HG03103 (cell line): ENCODE data around the gene C3orf85.
"Not testable (repeated sequence)": the region's sequence is repeated elsewhere in the genome, so short reads cannot be mapped to it uniquely, and the experiment has no call there.

Experiments
- ATAC-seq: cut with Tn5 transposase; IDR thresholded peaks from one replicate; pipeline ENCODE4 v1.9.1; 2021; ENCODE audit warnings: low read depth; ENCODE audit not compliant: unreplicated experiment

The C3orf85 gene, protein sequence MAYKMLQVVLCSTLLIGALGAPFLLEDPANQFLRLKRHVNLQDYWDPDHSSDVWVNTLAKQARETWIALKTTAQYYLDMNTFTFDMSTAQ

DNA sequence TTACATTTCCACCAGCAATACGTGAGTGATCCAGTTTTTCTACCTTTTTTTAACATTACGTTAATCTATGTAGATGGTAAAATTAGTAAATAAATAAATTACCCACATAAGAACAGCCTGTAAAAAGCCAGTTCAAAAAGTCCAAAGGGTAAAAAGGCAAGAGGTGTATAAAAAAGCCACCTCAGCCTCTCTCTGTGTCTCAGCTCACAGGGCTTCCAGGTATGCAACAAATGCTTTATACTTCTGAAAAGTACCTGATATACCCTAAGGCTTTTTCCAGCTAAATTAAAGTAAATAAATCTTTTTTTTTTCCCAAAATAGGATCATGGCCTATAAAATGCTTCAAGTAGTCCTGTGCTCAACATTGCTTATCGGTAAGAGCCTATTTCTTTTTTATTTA lies at the start of gene C3orf85:
TSS of gene C3orf85 (plus strand) at position 197 of the 400 bp plus-strand sequence. CDS start at position 326, 129 bp downstream.
- no peak for ATAC-seq

DNA sequence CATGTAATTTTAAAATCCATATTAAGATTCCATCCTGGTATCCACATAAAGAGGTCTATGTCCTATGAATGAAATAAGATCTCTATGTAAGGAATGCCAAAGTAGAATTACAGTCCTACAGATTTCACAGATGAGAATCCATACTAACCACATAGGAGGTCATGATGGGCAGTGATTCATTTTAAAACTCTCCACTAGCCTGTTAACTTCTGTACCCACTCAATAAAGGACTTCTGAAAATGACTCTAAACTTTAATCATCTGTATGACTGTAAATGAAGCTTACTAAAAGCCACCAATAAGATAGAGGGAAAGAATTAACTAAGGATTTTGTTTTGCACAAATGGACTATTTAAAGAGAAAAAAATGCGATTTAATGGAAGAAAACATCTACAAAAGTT lies 47.3 kb upstream of the C3orf85 start:
- no peak for ATAC-seq

DNA sequence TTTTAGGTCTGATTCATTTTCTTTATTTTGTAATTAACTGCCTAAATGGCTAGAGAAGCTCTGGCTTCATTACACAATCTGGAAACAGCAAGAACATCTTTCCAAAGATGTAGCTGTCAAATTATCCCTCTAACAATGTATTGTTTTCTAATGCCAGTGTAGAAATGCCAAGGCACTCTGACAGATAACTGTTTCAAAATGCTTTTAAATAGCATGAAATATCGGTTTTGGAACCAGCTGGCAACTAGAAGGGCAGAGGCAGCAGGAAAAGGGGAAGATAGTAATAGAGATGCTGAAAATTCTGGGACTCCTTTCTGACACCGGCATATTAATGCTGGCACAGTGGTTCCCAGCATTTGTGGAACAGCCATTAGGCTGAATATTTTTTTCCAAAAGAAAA lies 44.7 kb upstream of the C3orf85 start:
- ATAC-seq, result no peak

DNA sequence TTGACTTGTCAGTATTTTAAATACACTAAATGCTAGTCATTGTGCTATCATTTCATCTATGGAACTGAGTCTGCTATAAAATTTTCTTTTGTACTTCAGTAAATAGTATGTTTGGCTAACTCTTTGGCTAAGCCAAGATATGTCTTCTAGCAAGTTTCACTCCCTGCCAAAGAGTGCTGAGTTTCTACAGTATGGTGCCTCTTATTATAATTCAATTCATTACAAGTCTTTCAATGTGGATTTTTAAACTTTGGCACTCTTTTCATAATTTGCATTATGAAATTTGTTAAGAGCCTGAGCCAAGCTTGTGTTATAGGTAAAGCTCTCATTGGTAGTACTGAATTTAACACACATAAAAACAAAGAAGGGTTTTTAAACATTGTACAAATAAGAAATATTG lies 43.0 kb upstream of the C3orf85 start:
- no peak for ATAC-seq

DNA sequence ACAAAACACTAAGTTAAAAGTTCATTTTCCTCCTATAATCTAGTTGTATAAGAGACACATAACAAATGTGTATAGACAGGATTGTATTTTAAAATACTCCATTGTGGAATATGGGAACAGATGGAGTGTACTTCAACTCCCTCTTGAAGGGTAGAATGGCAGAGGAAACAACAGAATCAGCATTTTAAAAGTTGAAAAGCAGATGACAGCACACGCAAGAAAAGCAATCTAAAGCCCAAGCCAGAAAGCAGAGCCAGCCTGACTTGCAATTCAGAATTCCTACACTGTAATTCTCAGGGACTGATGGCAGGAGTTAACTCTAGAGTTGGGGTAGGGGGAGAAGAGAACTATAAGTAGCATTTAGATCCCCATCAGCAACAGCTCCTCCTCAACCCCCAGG lies 41.4 kb upstream of the C3orf85 start:
- ATAC-seq, result no peak

DNA sequence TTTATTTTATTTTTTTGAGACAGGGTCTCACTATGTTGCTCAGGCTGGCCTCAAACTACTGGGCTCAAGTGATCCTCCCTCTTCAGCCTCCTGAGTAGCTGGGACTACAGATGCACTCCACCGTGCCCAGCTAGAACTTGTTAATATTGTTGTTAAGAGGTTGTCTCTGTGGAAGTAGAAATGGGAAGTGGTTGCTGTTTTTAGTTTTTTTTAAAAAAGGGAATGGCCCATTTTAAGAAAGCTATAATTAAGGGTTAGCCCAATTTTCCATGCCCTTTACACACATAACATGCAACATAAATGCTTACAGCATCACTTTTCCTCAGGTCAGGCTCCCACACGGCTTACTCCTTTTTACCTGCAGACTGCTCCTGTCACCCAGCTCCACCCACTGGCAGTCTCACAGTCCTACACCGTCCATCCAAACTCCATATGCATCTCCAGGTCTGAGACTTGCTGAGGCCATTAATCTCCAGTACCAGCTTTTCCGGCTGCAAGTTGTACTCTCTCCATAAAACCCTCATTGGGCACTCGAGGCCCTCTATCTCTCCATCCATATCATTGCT lies 38.4 kb upstream of the C3orf85 start:
- ATAC-seq, result peak; percentile 74

DNA sequence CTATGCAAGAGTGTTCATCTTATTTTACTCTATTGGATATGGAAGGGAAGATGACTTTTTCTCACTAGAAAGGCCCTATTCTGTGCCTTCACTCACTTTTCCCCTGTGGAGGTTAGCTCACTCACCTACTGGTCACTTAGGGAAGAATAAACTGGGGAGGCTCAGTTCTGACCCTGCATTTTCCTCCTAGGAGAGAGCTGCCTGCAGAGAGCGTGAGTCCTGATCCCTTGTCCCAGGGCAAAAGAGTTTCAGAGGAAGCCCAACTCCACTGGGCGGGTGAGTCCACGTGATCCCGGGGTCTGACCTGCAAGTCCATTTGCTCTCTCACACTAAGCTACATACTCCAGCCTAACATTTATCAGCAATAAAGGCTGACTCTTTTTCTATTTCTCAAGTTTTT lies 26.9 kb upstream of the C3orf85 start:
- no peak for ATAC-seq

DNA sequence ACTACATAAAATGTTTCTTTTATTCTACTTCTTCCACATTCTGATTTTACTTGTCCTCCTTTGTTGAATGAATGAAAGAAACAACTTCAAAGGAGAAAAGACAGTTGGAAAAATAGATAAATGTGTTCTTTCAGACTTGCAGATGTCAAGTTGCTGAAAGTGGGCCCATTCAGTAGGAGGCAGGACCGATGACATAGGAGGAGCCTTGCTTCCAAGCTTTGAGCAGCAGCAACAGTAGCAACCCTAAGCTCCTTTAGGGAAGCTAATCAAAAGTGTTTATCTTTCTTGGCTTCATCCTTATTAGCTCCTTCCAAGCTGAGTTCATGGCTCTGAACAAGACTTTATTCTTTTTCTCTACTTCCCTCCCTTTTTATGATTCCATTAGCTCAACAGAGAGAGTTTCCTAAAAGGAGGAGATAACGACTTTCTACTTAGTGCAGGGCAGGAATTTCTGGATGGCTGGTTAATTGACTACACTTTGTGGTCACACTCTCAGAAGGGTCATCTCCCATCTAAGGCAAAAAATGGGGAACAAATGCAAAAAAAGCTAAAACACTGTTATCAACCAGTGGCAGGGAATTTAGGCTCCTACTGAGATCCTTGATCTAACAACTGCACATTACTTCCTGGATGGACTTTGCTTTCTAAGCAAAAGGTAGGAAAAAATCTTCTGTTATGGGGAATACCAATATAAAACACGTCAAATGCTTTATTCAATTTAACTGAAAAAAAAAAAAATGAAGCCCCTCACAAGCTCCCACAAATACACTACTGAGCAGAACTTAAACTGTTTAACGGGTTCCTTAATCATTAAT lies 23.4 kb upstream of the C3orf85 start:
- no peak for ATAC-seq

DNA sequence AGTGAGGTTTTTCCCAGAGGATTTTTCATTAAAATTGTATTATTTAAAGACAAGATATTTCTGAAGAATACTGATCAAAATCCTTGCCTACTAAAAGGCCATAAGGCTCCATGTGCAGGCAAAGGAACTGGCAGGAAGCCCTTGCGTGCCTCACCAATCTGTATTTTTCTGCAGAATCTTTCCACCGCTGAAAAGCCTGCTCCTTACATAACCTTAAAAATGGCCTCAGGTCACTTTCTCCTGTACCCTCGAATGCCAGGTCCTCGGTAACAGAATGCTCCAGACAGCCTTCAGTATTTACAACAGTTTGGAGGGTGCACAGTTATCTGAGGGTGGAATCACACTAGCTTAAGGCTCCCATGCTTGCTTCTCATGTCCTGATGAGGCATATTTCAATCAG lies 21.8 kb upstream of the C3orf85 start:
- ATAC-seq, result no peak

DNA sequence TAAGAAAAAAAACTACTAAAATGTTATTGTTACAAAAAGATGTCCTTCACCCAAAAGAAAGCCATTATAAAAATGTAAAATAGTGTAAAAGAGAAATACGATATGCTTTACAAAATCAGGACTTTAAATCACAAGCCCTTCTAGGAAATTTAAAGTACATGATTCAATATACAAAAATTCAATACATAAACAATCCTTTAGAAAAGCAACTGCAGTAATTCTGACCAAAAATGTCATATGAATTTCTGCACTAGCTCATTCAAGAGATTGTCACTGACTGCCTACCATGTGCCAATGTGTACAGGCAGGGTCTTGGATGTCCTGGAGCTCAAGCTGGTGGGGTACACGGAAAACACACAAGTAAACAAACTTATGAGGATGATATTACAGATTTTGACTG lies 21.1 kb upstream of the C3orf85 start:
- ATAC-seq, result no peak

DNA sequence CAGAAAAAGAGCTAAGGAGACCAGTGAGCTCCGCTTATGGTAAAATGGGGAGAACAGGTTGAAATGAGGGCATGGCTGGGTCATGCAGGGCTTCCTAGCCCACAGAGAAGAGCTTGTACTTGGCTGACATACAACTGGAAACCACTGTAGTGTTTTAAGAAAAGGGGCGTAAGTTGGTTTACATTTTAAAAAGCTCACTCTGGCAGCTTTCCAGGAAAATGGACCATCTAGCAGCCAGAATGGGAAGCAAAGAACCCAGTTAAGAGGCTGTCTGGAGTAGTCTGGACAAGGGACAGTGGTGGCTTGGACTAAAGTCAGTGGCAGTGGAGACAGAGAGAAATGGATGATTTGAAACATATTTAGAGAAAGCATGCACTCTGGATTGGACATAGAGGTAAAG lies 20.5 kb upstream of the C3orf85 start:
- ATAC-seq, result no peak

DNA sequence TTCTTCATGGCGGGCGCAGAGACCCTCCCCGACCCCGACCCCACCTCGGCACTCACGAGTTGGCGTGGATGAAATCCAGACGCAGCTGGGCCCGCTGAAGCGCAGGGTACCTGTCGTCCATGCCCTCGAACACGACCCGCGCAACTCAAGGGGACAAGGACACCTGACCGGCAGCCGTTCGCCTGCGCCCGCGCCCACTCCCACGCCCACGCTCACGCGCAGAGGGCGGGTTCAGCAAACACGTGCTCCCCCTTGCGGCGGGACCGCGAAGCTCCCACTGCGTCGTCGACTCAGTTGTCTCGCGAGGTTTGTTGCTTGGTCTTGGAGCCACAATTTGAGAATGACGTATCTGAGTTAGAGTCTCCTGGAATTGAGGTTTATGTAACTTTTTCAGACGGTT lies 18.6 kb upstream of the C3orf85 start, which contains the start of gene MORC1:
TSS of gene MORC1 (minus strand) at position 196 of the 400 bp plus-strand sequence. CDS start at position 121, 75 bp downstream.
- no peak for ATAC-seq

DNA sequence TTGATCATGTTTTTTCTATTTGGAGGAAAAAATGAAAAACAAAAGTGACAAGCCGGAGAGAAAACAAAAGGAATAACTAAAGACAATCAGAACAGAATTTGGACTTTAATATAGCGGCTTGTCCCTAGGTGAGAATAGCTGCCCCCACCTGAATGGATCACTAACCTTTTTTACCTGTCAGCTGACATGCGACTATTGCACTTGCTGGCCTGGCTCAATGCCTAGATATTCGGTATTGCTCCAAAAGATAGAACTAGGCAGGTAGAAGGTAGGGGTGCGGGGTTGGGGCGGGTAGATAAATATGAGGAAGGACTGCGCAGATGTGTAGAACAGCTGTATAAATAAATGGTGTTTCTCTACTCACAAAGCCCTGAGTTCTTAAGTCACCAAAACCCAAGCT lies 17.9 kb upstream of the C3orf85 start:
- no peak for ATAC-seq

DNA sequence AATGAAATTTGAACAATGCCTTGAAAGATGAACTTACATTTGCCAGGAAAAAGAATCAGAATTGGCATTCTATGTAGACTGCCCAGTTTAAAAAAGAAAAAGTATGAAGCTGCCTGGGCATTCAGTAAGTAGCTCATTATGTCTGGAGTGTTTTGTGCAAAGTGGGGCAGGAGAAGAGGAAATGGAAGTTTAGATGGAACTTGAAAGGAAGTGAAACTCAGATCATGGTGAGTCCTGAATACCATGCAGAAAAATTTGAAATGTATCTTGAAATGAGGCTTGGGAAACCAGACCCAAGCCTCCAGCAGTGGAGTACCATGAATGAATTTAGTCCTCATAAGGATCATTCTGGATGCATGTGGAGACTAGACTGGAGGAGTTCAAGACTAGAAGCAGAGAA lies 13.8 kb upstream of the C3orf85 start:
- ATAC-seq, result no peak

DNA sequence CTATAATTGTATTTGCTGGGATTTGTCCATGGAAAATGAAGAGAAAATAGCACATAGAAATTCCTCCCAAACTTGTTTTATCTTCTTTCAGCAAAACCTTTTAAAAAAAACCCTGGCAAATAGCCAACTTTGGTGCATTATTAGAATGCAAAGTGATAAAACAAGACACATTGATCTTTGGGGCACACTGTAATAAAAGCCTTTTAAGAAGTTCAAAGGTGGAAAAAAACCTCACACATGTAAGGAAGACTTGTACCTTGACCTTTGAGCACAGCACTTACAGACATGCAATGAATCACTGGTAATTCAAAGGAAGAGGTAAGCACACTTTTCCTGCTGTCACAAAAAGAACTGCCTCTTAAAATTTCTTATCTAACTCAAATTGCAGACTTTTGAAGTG lies 10.6 kb upstream of the C3orf85 start:
- no peak for ATAC-seq

DNA sequence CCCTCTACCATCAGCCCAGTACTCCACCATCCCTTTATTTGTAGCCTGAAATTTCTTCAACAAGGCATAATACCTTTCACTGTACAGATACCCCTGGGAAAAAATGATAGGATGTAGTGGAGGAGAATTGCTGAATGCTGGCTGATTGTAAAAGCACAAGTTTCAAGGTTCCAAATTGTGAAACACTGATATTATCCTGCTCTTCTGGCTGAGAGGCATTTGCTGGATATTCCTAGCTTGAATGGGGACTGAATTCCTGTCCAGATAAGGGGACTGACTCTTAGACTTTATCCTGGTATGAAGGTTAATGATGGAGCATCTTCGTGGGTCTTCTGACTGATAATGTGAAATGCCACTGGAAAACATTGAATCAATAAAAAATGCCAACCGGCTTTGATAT lies 9.0 kb upstream of the C3orf85 start:
- ATAC-seq, result no peak

DNA sequence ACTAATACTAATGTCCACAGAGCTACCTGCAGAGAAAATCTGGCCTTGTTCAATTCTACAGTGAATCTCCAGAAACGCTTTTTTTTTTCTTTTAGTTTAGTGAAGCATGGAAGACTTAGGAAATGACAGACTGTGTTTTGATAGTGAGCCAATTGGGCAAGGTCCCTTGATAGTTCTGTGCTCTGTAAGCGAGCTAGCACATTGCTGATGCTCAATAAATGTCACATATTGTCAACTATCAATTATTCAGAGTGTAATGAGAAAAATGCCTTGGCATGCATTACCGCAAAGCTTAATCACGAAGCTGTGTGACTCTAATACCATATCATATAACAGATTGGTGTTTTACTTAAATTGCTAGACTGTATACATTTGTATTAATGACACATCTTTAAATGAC lies 5.2 kb upstream of the C3orf85 start:
- ATAC-seq, result no peak

DNA sequence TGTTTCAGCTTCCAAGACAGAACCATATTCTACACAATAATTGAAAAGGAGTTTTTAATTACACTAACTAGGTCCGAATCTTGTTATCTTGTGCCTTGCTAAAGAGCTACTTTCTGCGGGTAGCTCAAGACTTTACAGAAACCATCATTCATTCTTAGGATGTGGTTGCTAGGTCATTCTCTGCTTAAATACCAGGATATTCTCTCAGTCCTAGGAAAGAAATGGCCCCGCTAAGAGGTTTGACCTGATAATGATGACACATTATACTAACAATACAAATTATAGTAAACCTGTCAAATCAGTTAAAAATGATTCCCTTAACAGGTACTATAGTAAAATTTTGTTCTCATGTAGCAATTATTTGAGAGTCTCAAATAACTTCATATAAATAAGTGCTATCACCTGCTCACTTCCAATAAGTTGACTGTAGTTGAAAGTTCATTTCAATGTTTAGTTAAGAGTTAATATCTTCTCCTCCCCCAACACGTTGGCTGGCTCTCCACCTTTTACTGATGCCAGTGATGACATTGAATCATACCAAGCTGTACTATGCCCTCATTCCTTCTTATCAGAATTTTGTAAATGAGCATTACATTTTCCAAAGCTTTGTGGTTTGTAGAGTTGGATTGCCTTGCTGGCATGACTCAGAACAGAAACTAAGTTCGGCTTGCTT lies 3.6 kb upstream of the C3orf85 start:
- no peak for ATAC-seq

DNA sequence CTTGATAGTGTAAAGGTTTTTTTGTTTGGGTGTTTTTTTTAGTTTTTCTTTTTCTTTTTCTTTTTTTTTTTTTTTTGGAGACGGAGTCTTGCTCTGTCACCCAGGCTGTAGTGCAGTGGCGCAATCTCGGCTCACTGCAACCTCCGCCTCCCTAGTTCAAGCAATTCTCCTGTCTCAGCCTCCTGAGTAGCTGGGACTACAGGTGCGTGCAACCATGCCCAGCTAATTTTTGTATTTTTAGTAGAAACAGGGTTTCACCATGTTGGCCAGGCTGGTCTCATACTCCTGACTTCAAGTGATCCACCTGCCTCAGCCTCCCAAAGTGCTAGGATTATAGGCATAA lies 3.1 kb upstream of the C3orf85 start:
- not testable (repeated sequence) for ATAC-seq

DNA sequence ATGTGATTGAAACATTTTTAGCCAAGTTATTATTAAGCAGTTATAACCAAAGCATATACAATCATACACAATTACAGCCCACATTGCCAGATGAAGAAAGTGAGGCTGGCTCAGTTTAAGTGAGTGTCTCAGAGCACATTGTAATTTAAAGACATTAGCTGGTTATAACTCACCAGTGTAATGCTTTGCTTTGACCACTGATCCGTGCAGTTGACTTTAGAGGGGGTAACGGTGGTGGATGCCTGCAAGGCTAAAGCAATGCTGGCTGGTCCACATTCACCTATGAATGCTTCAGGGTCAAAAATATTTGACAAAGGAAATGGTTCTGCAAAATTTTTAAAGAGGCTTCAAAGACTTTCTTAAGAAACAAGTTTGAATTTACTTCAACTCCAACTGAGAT lies 1.2 kb downstream of the C3orf85 start:
- ATAC-seq, result no peak

DNA sequence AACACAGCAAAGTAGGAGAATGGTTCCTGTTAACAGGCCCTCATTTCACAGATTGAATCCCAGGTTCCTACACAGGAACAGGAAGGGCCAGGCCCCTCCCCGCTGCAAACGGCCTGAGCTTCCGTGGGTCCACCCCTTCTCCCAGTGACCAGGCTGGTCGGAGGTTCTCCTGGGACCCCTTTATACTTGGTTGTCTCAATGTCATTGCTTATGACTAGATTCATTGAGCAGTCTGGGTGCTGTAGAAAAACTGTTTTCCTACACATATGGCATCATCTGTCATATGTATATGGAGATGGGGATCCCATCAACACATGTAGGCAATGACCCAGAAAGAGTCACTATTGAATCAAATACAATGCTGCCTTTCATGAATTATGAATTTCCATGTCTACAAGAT lies 3.8 kb downstream of the C3orf85 start:
- no peak for ATAC-seq

DNA sequence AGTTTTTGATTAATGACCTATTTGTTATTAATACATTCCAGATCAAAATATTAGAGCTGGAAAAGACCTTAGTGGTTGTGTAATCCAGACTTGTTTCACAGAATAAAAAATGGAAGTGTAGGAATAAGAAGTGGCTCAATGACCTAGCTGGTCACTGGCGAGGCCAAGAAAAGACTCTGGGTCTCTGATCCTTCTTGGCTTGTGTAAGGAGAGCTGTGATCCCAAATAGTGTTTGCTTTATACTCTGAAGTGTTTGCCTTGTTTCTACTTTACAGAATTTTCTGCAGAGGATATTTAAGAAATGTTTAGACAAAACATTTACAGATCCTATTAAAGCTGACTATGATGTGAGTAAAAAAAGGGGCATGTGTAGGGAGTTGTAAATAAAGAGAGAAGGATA lies 7.1 kb downstream of the C3orf85 start:
- no peak for ATAC-seq
